ENCODE results near the gene F7.

The F7 gene

DNA sequence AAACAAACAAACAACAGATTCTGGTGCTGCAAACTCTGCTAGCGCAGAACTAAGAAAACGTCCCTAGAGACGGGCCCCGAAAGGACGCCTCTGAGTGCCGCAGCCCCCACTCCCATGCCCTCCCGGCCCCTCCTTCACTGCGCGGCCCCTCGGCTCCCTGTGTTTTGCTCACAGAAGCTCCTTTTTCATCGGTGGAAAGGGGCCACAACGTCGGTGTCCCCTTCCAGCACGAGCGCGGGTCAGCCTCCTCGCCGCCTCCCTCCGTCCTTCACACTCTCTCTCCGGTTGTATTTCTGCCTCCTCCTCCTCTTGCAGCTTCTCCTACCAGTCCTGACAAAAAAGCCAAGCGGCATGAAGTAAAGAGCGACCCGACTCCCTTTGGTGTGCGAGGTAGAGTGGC lies 14.8 kb upstream of the F7 start:
- Histone ChIP-seq H3K4me1 (ENCODE audit: control insufficient read depth, low read depth, low read length) (peaks cover 9% of the 10 kb centered on the region), H3K4me3 (ENCODE audit: low read length) (no peak overlapping the region), H3K36me3 (ENCODE audit: control insufficient read depth, low read depth, low read length) (peaks cover 9% of the 10 kb centered on the region), H3K27ac (ENCODE audit: low read length) (no peak overlapping the region), H3K9ac (ENCODE audit: low read length) (no peak overlapping the region), H3K27me3 (ENCODE audit: control insufficient read depth, insufficient read depth, low read length) (no peaks in the 10 kb centered on the region), H3K9me3 (ENCODE audit: control insufficient read depth, low read depth, low read length) (no peaks in the 10 kb centered on the region)

DNA sequence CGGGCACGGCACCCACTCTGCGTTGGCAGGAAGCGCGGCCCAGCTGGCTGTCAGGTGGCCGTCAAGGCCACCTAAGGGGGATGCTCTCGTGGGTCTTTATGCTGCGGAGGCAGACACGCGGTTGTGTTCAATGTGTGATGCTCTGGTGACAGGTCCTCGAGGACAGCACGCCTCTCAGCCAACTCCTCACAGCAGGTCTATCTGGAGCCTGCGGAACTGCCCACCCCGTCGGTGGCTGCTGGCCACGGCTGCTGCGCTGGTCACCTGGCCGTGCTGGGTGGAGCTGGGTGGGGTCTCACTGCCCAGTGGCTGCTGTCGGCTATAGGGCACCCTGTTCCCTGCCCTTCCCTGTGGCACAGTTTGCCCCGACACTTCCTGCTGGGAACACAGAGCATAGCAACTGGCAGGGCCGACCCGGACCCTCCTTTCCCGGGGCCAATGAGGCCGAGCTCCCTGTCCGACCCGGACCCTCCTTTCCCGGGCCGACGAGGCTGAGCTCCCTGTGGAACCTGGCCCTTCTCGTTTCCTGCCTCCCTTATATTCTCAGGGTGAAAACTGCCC lies 14.3 kb upstream of the F7 start:
- Histone ChIP-seq H3K27me3 (ENCODE audit: control insufficient read depth, insufficient read depth, low read length) (no peaks in the 10 kb centered on the region), H3K9me3 (ENCODE audit: control insufficient read depth, low read depth, low read length) (no peaks in the 10 kb centered on the region), H3K27ac (ENCODE audit: low read length) (no peak overlapping the region), H3K4me1 (ENCODE audit: control insufficient read depth, low read depth, low read length) (peaks cover 9% of the 10 kb centered on the region), H3K4me3 (ENCODE audit: low read length) (no peak overlapping the region), H3K36me3 (ENCODE audit: control insufficient read depth, low read depth, low read length) (peaks cover 9% of the 10 kb centered on the region), H3K9ac (ENCODE audit: low read length) (no peak overlapping the region)

DNA sequence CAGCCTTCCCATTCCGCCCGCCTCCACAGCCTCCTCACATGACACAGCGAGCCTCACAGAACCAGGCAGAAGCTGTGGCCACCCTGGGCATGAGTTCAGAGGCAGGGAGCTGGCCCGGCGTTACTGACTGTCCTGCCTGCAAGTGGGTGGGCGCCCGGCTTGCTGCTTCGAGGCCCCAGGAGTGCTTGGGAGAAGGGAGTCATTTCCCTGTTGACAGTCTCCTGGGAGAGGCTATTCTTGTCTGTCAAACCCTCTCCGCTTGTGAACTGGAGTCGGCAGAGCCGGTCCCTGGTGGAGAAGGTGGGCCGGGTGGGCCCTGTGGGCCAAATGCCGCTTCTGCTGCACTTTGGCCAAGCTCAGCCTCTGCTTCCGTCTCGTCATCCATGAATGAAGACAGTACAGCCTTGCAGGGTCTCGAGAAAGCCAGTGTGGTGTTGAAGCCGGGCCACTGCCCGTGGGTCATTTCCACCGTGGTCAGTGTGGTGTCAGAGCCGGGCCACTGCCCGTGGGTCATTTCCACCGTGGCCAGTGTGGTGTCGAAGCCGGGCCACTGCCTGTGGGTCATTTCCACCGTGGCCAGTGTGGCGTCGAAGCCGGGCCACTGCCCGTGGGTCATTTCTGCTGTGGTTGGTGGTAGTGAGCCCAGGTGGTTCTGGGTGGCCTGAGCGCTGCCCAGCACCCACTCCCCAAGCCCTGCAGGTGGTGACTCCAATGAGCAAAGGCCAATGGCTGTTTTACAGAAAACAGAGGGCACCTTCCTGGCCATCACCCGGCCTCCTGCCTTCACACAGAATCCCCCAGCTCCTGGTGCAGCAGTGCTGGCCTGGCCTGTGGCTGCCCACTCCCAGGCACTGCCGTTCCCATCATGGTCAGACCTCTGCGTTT lies 13.5 kb upstream of the F7 start:
- peaks cover 9% of the 10 kb centered on the region for H3K4me1 ChIP-seq (ENCODE audit: control insufficient read depth, low read depth, low read length)
- no peak overlapping the region for H3K4me3 ChIP-seq (ENCODE audit: low read length)
- H3K27ac ChIP-seq (ENCODE audit: low read length) = no peak overlapping the region
- no peak overlapping the region for H3K9ac ChIP-seq (ENCODE audit: low read length)
- H3K36me3 ChIP-seq (ENCODE audit: control insufficient read depth, low read depth, low read length) = peaks cover 9% of the 10 kb centered on the region
- H3K27me3 ChIP-seq (ENCODE audit: control insufficient read depth, insufficient read depth, low read length) = no peaks in the 10 kb centered on the region
- no peaks in the 10 kb centered on the region for H3K9me3 ChIP-seq (ENCODE audit: control insufficient read depth, low read depth, low read length)

DNA sequence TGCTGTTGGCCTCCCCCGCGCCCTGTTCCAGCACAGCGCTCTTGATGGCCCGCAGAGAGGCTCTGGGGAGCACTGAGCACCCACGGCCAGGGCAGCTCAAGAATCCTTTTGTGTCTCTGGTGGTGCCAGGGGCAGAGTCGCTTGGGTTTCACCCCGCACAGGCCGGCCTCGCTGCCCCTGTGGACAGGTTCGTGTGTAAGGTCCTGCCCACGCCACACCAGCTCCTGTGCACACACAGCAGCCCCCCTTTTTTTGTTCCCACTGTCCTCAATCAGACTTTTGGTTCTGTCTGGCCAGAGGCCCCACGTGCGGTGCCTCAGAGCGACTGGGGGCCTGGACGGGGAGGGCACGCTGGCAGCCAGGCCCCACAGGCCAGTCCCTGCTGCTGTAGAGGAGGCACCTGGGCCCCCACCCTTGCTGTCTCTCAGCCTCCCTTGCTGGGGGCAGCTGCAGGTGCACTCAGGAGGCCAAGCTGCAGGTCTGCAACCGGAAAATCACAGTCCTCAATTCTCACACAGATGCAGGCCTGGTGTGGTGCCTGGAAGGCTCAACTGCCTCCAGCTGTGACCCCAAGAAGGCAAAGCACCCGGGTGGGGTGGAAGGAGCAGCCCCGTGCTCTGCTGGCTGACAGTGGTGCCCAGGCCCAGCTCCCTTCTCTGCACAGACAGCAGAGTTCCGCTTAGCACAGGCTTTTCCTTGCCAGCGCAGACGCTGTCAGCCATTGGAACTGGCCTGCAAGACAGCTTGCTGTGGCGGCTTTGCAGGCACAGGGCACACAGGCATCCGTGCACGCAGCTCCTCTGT lies 12.6 kb upstream of the F7 start:
- Histone ChIP-seq H3K36me3 (ENCODE audit: control insufficient read depth, low read depth, low read length) (peaks cover 3% of the 10 kb centered on the region), H3K9me3 (ENCODE audit: control insufficient read depth, low read depth, low read length) (no peaks in the 10 kb centered on the region), H3K4me3 (ENCODE audit: low read length) (no peak overlapping the region), H3K4me1 (ENCODE audit: control insufficient read depth, low read depth, low read length) (peaks cover 9% of the 10 kb centered on the region), H3K27ac (ENCODE audit: low read length) (no peak overlapping the region), H3K9ac (ENCODE audit: low read length) (no peak overlapping the region), H3K27me3 (ENCODE audit: control insufficient read depth, insufficient read depth, low read length) (no peaks in the 10 kb centered on the region)

DNA sequence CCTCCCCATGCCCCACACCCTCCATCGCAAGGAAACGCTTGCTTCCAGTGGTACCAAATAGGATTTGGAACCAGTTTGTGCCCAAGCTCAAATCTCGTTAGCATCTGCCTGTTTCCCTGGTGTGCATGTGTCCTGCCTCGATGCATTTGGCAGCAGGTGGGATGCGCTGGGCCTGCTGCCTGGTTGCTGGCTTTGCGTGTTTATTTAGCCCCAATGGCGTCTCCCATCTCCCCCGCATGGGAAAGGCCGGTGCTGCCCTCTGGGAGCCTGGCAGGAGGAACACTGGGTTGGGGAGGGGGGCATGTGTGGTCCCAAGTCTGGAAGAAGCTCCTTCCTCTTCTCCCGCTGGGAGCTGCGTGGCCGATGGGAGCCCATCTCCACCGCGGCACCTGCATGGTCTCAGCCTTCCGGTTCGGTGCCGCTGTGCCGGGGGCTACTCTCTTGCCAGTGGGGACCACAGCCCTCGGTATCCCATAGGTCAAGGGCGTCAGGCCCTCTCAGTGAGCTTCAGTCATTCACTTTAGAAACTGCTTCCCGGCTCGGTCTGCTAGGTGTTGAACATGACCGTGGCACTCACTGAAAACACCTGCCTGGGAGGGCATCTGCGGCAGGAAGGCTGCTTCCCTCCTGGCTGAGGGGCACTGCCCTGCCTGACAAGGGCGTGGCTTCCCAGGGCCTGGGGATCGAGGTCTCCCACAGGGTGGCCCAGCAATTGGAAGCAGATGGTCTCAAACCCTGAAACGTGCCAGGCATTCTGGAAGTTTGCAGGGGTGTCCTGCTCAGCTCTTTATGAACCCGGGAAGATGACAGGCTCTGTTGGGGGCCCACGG lies 11.8 kb upstream of the F7 start:
- Histone ChIP-seq H3K4me3 (ENCODE audit: low read length) (no peak overlapping the region), H3K27me3 (ENCODE audit: control insufficient read depth, insufficient read depth, low read length) (no peaks in the 10 kb centered on the region), H3K4me1 (ENCODE audit: control insufficient read depth, low read depth, low read length) (peaks cover 9% of the 10 kb centered on the region), H3K27ac (ENCODE audit: low read length) (no peak overlapping the region), H3K36me3 (ENCODE audit: control insufficient read depth, low read depth, low read length) (no peaks in the 10 kb centered on the region), H3K9ac (ENCODE audit: low read length) (no peak overlapping the region), H3K9me3 (ENCODE audit: control insufficient read depth, low read depth, low read length) (no peaks in the 10 kb centered on the region)

DNA sequence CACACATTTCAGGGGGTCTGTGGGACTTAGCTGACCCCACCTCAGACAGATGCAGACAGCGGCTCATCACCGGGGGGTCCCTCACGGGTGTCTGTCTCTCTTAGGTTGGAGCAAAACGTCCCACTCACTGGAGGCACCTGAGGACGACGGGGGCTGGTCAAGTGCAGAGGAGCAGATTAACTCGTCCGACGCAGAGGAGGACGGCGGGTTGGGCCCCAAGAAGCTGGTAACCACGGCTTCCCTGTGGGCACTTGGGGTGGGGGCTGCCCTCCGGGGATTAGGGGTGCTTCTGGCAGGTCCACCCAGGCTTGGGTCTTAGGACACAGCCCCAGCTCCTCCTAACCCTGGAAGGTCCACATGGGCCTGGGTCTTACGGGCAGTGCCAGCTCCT lies 11.2 kb upstream of the F7 start:
- Histone ChIP-seq H3K9ac (ENCODE audit: low read length) (no peak overlapping the region), H3K27ac (ENCODE audit: low read length) (no peak overlapping the region), H3K4me3 (ENCODE audit: low read length) (no peak overlapping the region), H3K4me1 (ENCODE audit: control insufficient read depth, low read depth, low read length) (peaks cover 7% of the 10 kb centered on the region), H3K27me3 (ENCODE audit: control insufficient read depth, insufficient read depth, low read length) (no peaks in the 10 kb centered on the region), H3K9me3 (ENCODE audit: control insufficient read depth, low read depth, low read length) (no peaks in the 10 kb centered on the region), H3K36me3 (ENCODE audit: control insufficient read depth, low read depth, low read length) (no peaks in the 10 kb centered on the region)

DNA sequence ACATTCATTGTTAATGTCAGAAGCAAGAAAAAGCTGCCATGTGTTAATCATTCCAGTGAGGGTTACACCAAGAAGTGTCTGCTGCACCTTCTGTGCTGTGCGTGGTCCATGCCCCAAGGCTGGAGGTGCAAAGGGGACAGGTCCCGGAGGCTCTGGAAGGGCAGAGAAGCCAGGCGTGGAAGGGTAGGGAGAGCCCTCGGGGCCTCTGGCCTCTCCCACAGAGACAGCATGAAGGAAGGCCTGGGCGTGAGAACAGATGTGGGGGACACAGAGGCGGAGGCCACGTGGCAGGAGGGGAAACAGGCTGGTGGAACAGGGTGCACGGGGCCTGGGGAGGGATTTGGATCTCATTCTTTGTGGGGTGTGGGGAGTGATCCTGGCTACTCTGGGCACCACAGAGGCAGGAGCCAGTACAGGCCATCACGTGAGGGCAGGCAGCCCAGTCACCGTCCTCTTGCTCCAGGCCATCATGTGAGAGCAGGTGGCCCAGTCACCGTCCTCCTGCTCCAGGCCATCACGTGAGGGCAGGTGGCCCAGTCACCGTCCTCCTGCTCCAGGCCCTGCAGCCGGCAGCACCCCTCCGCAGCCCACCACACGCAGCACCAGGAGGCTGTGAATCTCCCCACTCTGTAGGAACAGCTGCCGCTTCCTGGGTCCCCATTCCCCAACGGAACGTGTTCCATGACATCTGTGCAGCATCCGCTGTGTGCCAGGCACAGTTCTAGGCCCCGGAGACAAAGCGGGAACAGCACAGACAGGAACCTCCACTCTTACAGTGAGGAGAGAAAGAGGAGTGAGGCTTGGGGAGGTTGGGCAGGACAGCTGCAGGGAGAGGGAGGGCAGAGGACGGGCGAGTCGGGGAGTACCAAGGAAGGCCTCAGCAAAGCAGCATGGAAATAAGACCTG lies 10.2 kb upstream of the F7 start:
- Histone ChIP-seq H3K9me3 (ENCODE audit: control insufficient read depth, low read depth, low read length) (no peaks in the 10 kb centered on the region), H3K27ac (ENCODE audit: low read length) (no peak overlapping the region), H3K4me1 (ENCODE audit: control insufficient read depth, low read depth, low read length) (no peaks in the 10 kb centered on the region), H3K4me3 (ENCODE audit: low read length) (no peak overlapping the region), H3K27me3 (ENCODE audit: control insufficient read depth, insufficient read depth, low read length) (no peaks in the 10 kb centered on the region), H3K36me3 (ENCODE audit: control insufficient read depth, low read depth, low read length) (no peaks in the 10 kb centered on the region), H3K9ac (ENCODE audit: low read length) (no peak overlapping the region)

DNA sequence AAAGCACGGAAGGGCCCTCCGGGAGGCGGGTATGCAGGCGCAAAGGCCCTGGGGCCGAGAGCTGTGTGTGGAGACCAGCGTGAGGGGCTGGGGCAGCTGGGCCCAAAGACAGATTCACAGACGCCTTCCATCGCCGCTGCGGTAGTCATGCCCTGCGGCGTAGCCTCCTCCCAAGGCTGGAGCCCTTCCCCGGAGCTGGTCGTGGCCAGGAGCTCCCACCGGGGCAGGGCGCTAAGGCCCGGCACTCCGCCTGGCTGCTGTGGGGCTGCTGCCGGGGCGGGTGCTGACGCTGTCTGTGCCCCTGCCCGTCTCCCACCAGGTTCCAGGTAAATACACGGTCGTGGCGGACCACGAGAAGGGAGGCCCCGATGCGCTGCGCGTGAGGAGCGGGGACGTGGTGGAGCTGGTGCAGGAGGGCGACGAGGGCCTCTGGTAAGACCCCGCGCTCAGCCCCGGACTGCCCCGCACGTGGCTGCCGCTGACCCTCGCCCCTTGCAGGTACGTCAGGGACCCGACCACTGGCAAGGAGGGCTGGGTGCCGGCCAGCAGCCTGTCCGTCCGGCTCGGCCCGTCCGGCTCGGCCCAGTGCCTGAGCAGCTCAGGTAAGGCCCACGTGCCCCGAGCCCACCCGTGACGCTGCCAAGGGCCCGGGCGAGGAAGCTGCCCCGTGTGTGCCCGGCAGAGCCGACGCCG lies 9.4 kb upstream of the F7 start:
- Histone ChIP-seq H3K36me3 (ENCODE audit: control insufficient read depth, low read depth, low read length) (no peaks in the 10 kb centered on the region), H3K9me3 (ENCODE audit: control insufficient read depth, low read depth, low read length) (no peaks in the 10 kb centered on the region), H3K4me3 (ENCODE audit: low read length) (no peak overlapping the region), H3K9ac (ENCODE audit: low read length) (no peak overlapping the region), H3K4me1 (ENCODE audit: control insufficient read depth, low read depth, low read length) (no peaks in the 10 kb centered on the region), H3K27me3 (ENCODE audit: control insufficient read depth, insufficient read depth, low read length) (no peaks in the 10 kb centered on the region), H3K27ac (ENCODE audit: low read length) (no peak overlapping the region)

DNA sequence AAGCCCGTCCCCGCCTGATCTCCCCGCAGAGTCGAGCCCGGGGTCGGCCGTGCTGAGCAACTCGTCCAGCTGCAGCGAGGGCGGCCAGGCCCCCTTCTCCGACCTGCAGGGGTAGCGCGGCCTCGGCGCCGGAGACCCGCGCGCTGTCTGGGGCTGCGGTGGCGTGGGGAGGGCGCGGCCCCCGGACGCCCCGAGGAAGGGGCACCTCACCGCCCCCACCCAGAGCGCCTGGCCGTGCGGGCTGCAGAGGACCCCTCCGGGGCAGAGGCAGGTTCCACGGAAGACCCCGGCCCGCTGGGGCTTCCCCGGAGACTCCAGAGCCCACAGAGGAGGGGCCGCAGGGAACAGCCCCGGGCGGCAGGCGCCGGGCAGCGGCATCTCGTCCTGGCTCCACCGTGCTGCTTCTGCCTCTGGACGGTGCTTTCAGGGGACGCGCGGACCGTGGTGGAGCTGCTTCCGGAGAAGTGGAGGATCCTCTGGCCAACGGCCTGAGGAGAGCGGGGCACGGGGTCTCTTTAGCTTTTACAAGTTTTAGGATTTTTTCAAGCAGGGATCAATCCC lies 8.8 kb upstream of the F7 start:
- Histone ChIP-seq H3K9ac (ENCODE audit: low read length) (no peak overlapping the region), H3K27ac (ENCODE audit: low read length) (no peak overlapping the region), H3K36me3 (ENCODE audit: control insufficient read depth, low read depth, low read length) (no peaks in the 10 kb centered on the region), H3K4me3 (ENCODE audit: low read length) (no peak overlapping the region), H3K27me3 (ENCODE audit: control insufficient read depth, insufficient read depth, low read length) (no peaks in the 10 kb centered on the region), H3K4me1 (ENCODE audit: control insufficient read depth, low read depth, low read length) (no peaks in the 10 kb centered on the region), H3K9me3 (ENCODE audit: control insufficient read depth, low read depth, low read length) (no peaks in the 10 kb centered on the region)

DNA sequence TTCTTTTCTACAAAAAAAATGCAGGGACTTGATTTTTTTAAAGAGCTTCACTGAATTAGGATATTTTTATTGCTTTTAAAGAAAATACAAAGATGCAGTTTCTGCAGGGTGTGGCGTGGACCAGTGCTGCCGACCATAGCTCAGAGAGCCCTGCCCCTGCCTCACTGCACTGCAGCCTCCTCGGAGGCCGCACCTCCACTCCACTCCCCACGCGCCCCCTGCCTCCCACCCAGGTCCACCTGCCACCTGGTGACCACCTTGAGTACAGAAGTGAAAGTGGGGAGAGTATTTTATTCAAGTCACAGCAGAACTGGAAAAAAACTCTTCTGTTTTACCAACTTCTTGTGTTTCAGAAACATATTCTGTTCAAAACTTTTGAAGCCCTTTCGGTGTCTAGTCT lies 7.9 kb upstream of the F7 start:
- no peak overlapping the region for H3K27ac ChIP-seq (ENCODE audit: low read length)
- no peak overlapping the region for H3K4me3 ChIP-seq (ENCODE audit: low read length)
- no peaks in the 10 kb centered on the region for H3K36me3 ChIP-seq (ENCODE audit: control insufficient read depth, low read depth, low read length)
- no peaks in the 10 kb centered on the region for H3K4me1 ChIP-seq (ENCODE audit: control insufficient read depth, low read depth, low read length)
- H3K9ac ChIP-seq (ENCODE audit: low read length) = no peak overlapping the region
- no peaks in the 10 kb centered on the region for H3K27me3 ChIP-seq (ENCODE audit: control insufficient read depth, insufficient read depth, low read length)
- H3K9me3 ChIP-seq (ENCODE audit: control insufficient read depth, low read depth, low read length) = no peaks in the 10 kb centered on the region
